GM12873 (cell line): ENCODE results near the gene MCF2L.

ENCODE experiments used
- TF ChIP-seq, protein P1 (sequence below): IDR thresholded peaks from 2 replicates; pipeline ENCODE4 v1.5.1; 2012; ENCODE audit warnings: low read depth, mild to moderate bottlenecking, moderate library complexity, low read length, control low read depth; ENCODE audit not compliant: insufficient read depth; ENCODE audit errors: missing control alignments

The MCF2L gene

DNA sequence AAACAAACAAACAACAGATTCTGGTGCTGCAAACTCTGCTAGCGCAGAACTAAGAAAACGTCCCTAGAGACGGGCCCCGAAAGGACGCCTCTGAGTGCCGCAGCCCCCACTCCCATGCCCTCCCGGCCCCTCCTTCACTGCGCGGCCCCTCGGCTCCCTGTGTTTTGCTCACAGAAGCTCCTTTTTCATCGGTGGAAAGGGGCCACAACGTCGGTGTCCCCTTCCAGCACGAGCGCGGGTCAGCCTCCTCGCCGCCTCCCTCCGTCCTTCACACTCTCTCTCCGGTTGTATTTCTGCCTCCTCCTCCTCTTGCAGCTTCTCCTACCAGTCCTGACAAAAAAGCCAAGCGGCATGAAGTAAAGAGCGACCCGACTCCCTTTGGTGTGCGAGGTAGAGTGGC lies 121.8 kb downstream of the MCF2L start:
- TF ChIP-seq, protein P1, sequence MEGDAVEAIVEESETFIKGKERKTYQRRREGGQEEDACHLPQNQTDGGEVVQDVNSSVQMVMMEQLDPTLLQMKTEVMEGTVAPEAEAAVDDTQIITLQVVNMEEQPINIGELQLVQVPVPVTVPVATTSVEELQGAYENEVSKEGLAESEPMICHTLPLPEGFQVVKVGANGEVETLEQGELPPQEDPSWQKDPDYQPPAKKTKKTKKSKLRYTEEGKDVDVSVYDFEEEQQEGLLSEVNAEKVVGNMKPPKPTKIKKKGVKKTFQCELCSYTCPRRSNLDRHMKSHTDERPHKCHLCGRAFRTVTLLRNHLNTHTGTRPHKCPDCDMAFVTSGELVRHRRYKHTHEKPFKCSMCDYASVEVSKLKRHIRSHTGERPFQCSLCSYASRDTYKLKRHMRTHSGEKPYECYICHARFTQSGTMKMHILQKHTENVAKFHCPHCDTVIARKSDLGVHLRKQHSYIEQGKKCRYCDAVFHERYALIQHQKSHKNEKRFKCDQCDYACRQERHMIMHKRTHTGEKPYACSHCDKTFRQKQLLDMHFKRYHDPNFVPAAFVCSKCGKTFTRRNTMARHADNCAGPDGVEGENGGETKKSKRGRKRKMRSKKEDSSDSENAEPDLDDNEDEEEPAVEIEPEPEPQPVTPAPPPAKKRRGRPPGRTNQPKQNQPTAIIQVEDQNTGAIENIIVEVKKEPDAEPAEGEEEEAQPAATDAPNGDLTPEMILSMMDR, result no peak

DNA sequence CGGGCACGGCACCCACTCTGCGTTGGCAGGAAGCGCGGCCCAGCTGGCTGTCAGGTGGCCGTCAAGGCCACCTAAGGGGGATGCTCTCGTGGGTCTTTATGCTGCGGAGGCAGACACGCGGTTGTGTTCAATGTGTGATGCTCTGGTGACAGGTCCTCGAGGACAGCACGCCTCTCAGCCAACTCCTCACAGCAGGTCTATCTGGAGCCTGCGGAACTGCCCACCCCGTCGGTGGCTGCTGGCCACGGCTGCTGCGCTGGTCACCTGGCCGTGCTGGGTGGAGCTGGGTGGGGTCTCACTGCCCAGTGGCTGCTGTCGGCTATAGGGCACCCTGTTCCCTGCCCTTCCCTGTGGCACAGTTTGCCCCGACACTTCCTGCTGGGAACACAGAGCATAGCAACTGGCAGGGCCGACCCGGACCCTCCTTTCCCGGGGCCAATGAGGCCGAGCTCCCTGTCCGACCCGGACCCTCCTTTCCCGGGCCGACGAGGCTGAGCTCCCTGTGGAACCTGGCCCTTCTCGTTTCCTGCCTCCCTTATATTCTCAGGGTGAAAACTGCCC lies 122.3 kb downstream of the MCF2L start:
- TF ChIP-seq, protein P1, result no peak

DNA sequence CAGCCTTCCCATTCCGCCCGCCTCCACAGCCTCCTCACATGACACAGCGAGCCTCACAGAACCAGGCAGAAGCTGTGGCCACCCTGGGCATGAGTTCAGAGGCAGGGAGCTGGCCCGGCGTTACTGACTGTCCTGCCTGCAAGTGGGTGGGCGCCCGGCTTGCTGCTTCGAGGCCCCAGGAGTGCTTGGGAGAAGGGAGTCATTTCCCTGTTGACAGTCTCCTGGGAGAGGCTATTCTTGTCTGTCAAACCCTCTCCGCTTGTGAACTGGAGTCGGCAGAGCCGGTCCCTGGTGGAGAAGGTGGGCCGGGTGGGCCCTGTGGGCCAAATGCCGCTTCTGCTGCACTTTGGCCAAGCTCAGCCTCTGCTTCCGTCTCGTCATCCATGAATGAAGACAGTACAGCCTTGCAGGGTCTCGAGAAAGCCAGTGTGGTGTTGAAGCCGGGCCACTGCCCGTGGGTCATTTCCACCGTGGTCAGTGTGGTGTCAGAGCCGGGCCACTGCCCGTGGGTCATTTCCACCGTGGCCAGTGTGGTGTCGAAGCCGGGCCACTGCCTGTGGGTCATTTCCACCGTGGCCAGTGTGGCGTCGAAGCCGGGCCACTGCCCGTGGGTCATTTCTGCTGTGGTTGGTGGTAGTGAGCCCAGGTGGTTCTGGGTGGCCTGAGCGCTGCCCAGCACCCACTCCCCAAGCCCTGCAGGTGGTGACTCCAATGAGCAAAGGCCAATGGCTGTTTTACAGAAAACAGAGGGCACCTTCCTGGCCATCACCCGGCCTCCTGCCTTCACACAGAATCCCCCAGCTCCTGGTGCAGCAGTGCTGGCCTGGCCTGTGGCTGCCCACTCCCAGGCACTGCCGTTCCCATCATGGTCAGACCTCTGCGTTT lies 123.1 kb downstream of the MCF2L start:
- TF ChIP-seq, protein P1, result no peak

DNA sequence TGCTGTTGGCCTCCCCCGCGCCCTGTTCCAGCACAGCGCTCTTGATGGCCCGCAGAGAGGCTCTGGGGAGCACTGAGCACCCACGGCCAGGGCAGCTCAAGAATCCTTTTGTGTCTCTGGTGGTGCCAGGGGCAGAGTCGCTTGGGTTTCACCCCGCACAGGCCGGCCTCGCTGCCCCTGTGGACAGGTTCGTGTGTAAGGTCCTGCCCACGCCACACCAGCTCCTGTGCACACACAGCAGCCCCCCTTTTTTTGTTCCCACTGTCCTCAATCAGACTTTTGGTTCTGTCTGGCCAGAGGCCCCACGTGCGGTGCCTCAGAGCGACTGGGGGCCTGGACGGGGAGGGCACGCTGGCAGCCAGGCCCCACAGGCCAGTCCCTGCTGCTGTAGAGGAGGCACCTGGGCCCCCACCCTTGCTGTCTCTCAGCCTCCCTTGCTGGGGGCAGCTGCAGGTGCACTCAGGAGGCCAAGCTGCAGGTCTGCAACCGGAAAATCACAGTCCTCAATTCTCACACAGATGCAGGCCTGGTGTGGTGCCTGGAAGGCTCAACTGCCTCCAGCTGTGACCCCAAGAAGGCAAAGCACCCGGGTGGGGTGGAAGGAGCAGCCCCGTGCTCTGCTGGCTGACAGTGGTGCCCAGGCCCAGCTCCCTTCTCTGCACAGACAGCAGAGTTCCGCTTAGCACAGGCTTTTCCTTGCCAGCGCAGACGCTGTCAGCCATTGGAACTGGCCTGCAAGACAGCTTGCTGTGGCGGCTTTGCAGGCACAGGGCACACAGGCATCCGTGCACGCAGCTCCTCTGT lies 124.0 kb downstream of the MCF2L start:
- TF ChIP-seq, protein P1, result no peak

DNA sequence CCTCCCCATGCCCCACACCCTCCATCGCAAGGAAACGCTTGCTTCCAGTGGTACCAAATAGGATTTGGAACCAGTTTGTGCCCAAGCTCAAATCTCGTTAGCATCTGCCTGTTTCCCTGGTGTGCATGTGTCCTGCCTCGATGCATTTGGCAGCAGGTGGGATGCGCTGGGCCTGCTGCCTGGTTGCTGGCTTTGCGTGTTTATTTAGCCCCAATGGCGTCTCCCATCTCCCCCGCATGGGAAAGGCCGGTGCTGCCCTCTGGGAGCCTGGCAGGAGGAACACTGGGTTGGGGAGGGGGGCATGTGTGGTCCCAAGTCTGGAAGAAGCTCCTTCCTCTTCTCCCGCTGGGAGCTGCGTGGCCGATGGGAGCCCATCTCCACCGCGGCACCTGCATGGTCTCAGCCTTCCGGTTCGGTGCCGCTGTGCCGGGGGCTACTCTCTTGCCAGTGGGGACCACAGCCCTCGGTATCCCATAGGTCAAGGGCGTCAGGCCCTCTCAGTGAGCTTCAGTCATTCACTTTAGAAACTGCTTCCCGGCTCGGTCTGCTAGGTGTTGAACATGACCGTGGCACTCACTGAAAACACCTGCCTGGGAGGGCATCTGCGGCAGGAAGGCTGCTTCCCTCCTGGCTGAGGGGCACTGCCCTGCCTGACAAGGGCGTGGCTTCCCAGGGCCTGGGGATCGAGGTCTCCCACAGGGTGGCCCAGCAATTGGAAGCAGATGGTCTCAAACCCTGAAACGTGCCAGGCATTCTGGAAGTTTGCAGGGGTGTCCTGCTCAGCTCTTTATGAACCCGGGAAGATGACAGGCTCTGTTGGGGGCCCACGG lies 124.8 kb downstream of the MCF2L start:
- TF ChIP-seq, protein P1, result no peak

DNA sequence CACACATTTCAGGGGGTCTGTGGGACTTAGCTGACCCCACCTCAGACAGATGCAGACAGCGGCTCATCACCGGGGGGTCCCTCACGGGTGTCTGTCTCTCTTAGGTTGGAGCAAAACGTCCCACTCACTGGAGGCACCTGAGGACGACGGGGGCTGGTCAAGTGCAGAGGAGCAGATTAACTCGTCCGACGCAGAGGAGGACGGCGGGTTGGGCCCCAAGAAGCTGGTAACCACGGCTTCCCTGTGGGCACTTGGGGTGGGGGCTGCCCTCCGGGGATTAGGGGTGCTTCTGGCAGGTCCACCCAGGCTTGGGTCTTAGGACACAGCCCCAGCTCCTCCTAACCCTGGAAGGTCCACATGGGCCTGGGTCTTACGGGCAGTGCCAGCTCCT lies 125.4 kb downstream of the MCF2L start:
- TF ChIP-seq, protein P1, result no peak
